Endothelial cell of umbilical vein (primary cell): ENCODE measurements around the gene SCAF8. TPM values are rescaled to one million over a fixed set of nuclear protein-coding genes. Genes with fewer than 3 reads are reported as not detected.

Experiments used
- BruUV-seq: library from RNA; stranded (reverse); fragments of 400-500 nt; replicated peaks from 2 replicates; lab custom pipeline; 2021; lab: Mats Ljungman, UMichigan
- CTCF ChIA-PET: fragments of 300-600, 350-600 bp; sonication (Branson Sonifier 250); formaldehyde crosslinking; loops from one replicate; lab custom pipeline; 2021; ENCODE audit warnings: antibody characterized with exemption, inconsistent platforms; lab: Charles Lee
- POLR2A ChIA-PET: fragments of 300-600, 350-600 bp; sonication (Branson Sonifier 250); formaldehyde crosslinking; loops from one replicate; lab custom pipeline; 2021; ENCODE audit warnings: antibody characterized with exemption, inconsistent platforms; lab: Charles Lee
- DNase-seq: peaks from one replicate; pipeline ENCODE4 v3.0.0-alpha.2; 2011; ENCODE audit warnings: low read depth, low spot score
- FAIRE-seq: peaks from 2 replicates; lab custom pipeline; 2011; peaks lifted over from hg19 to GRCh38; lab: Jason Lieb, UNC
- H2AFZ ChIP-seq: 2 replicates; pipeline ENCODE4 v1.6.0; 2012; ENCODE audit warnings: low read depth, low read length, control low read depth, inconsistent platforms
- H3K27ac ChIP-seq: 2 replicates; pipeline ENCODE4 v1.5.1; 2011; ENCODE audit warnings: low read depth, mild to moderate bottlenecking, control low read depth, low read length, moderate library complexity; ENCODE audit not compliant: insufficient read depth
- H3K27me3 ChIP-seq, 2 experiments: 2 replicates each; pipeline versions ENCODE4 v1.6.0 to v1.6.1; 2011; ENCODE audit warnings: low read length in 2 of 2, mixed read lengths in 1 of 2; ENCODE audit not compliant: control insufficient read depth in 2 of 2, insufficient read depth in 2 of 2
- H3K36me3 ChIP-seq, 2 experiments: 2 replicates in 1 of 2; 3 replicates in 1 of 2; pipeline ENCODE4 v1.5.1; 2011; ENCODE audit warnings: low read length in 2 of 2, mild to moderate bottlenecking in 1 of 2, moderate library complexity in 1 of 2; ENCODE audit not compliant: control insufficient read depth in 2 of 2, insufficient read depth in 2 of 2; ENCODE audit errors: extremely low read depth in 1 of 2
- H3K4me1 ChIP-seq: 3 replicates; pipeline ENCODE4 v1.5.1; 2011; ENCODE audit warnings: mild to moderate bottlenecking, low read length; ENCODE audit not compliant: control insufficient read depth, insufficient read depth; ENCODE audit errors: extremely low read depth
- H3K4me2 ChIP-seq: 2 replicates; pipeline ENCODE4 v1.6.1; 2011; ENCODE audit warnings: low read length, control low read depth, mixed read lengths; ENCODE audit not compliant: insufficient read depth
- H3K4me3 ChIP-seq, 3 experiments: fragments of 200-600 bp in 1 of 3; sonication (generic), shearing (Covaris generic) in 1 of 3; replicated peaks in 1 of 3; 2 replicates each; pipeline ENCODE4 v1.5.1; 2011 to 2016; ENCODE audit warnings: control low read depth in 3 of 3, low read length in 3 of 3, mild to moderate bottlenecking in 2 of 3, inconsistent platforms in 1 of 3, low read depth in 1 of 3, moderate library complexity in 1 of 3; ENCODE audit not compliant: insufficient read depth in 1 of 3
- H3K79me2 ChIP-seq: 2 replicates; pipeline ENCODE4 v1.6.0; 2012; ENCODE audit warnings: low read length, inconsistent platforms; ENCODE audit not compliant: control insufficient read depth, insufficient read depth
- H3K9ac ChIP-seq: replicated peaks from 2 replicates; pipeline ENCODE3; 2011; ENCODE audit warnings: low read length, control low read depth; ENCODE audit not compliant: insufficient read depth; ENCODE audit errors: extremely low read depth
- H3K9me1 ChIP-seq: replicated peaks from 3 replicates; pipeline ENCODE4 v1.6.0; 2011; ENCODE audit warnings: mild to moderate bottlenecking, low read length; ENCODE audit not compliant: control insufficient read depth, insufficient read depth; ENCODE audit errors: extremely low read depth
- H3K9me3 ChIP-seq: replicated peaks from 2 replicates; pipeline ENCODE4 v1.5.1; 2012; ENCODE audit warnings: low read length, inconsistent platforms; ENCODE audit not compliant: control insufficient read depth, insufficient read depth
- H4K20me1 ChIP-seq: replicated peaks from 2 replicates; pipeline ENCODE3; 2011; ENCODE audit warnings: mild to moderate bottlenecking, low read length; ENCODE audit not compliant: control insufficient read depth, insufficient read depth; ENCODE audit errors: extremely low read depth
- CTCF ChIP-seq, 2 donors: IDR thresholded peaks; 1 replicate in 1 of 2; 2 replicates in 1 of 2; pipeline ENCODE4 v1.5.1; 2011; ENCODE audit warnings: low read length in 2 of 2, mild to moderate bottlenecking in 2 of 2, moderate library complexity in 2 of 2, control low read depth in 1 of 2, inconsistent platforms in 1 of 2, low read depth in 1 of 2; ENCODE audit not compliant: insufficient read depth in 1 of 2; ENCODE audit errors: extremely low read depth in 1 of 2
- EZH2 ChIP-seq: IDR thresholded peaks from 2 replicates; pipeline ENCODE4 v1.6.1; 2012; ENCODE audit warnings: borderline replicate concordance, low read depth, mild to moderate bottlenecking, moderate library complexity, low read length, inconsistent platforms; ENCODE audit not compliant: severe bottlenecking
- FOS ChIP-seq: IDR thresholded peaks from 2 replicates; pipeline ENCODE4 v1.6.1; 2011; ENCODE audit warnings: mild to moderate bottlenecking, low read length, moderate library complexity, borderline replicate concordance; ENCODE audit not compliant: insufficient read depth
- GATA2 ChIP-seq: IDR thresholded peaks from 2 replicates; pipeline ENCODE4 v1.7.0; 2011; ENCODE audit warnings: low read depth, mild to moderate bottlenecking, moderate library complexity, mixed read lengths, low read length; ENCODE audit not compliant: insufficient read length, insufficient read depth
- JUN ChIP-seq: IDR thresholded peaks from 2 replicates; pipeline ENCODE4 v1.6.1; 2011; ENCODE audit warnings: borderline replicate concordance, low read depth; ENCODE audit not compliant: insufficient read length, insufficient read depth
- MAX ChIP-seq: IDR thresholded peaks from 2 replicates; pipeline ENCODE4 v1.6.1; 2011; ENCODE audit not compliant: insufficient read depth, insufficient read length
- MYC ChIP-seq: IDR thresholded peaks from one replicate; pipeline ENCODE4 v1.6.1; 2011; ENCODE audit warnings: mild to moderate bottlenecking, low read depth, low read length
- POLR2A ChIP-seq: IDR thresholded peaks from 2 replicates; pipeline ENCODE4 v1.6.1; 2012; ENCODE audit warnings: low read depth, mild to moderate bottlenecking, control low read depth, low read length
- POLR2AphosphoS5 ChIP-seq: IDR thresholded peaks from 2 replicates; pipeline ENCODE4 v1.6.1; 2012; ENCODE audit warnings: low read depth, mild to moderate bottlenecking, control low read depth, low read length, moderate library complexity; ENCODE audit not compliant: insufficient read depth
- dilution Hi-C: fragments of 300-500 bp; cut with MboI; formaldehyde crosslinking; loops from one replicate; pipeline ENCODE4 v1.15.0; 2019; ENCODE audit warnings: low sequenced_read_pairs; ENCODE audit not compliant: extremely low pct_ligation_motif_present
- intact Hi-C: fragments of 100-400 bp; cut with micrococcal nuclease; formaldehyde crosslinking; loops from one replicate; pipeline ENCODE4 v1.10.0; 2022
- polyA plus RNA-seq, 4 experiments: library from polyadenylated mRNA; depleted of rRNA in 3 of 4; stranded (reverse) in 3 of 4; unstranded in 1 of 4; fragments of >200 nt; gene quantifications; 2 replicates each; pipeline versions ENCODE4 v1.2.1 to v1.2.3, GENCODE V29; 2011 to 2012; ENCODE audit warnings: missing spikeins in 1 of 4
- total RNA-seq: library from RNA; stranded (reverse); gene quantifications from 2 replicates; pipeline ENCODE4 v1.2.3, GENCODE V29; 2021

Gene SCAF8
- total and polyA plus RNA-seq, 2 donors (not counting 3 experiments of a cell fraction or from before 2014, with no cell fraction given) = 11.7 to 37.8 TPM

- Histone ChIP-seq H3K4me1 (peaks cover 16% of the 10 kb centered on the region), H3K9ac (no peak overlapping the region), H2AFZ (no peak overlapping the region), H3K4me3 (no peak overlapping the region), H3K9me3 (no peaks in the 10 kb centered on the region), H4K20me1 (no peaks in the 10 kb centered on the region), H3K79me2 (peaks cover 4% of the 10 kb centered on the region), H3K4me2 (no peak overlapping the region), H3K27me3 (no peaks in the 10 kb centered on the region), H3K36me3 (peaks cover 0 to 12% of the 10 kb centered on the region in 2 experiments), H3K27ac (no peak overlapping the region), H3K9me1 (no peaks in the 10 kb centered on the region)
- TF ChIP-seq CTCF (IDR thresholded peaks at IDR 0.05; ENCODE audit: extremely low read depth in 1 of 2, insufficient read depth in 1 of 2, low read depth in 1 of 2, low read length in 2 of 2) (no peak), POLR2A (no peak), FOS (no peak), GATA2 (no peak), JUN (no peak), MAX (no peak), MYC (no peak), POLR2AphosphoS5 (no peak), EZH2 (no peak)
- dilution Hi-C loops (no loop called here), intact Hi-C loops (no loop called here)
- no peak for FAIRE-seq
- ChIA-PET CTCF (interaction anchor here (1.4 kb wide), 1 partner anchor 145 kb away, joined by 7 read pairs; no protein-coding TSS in a partner anchor), POLR2A (no interaction called here)
- no peak for DNase-seq
- BruUV-seq = no TSS peak
These were observed 87.9 kb downstream of the SCAF8 start for GRCh38 chr6:154821099-154821498.
